Activated naive CD8-positive, alpha-beta T cell treated with anti-CD3 and anti-CD28 coated beads, Interleukin-2, amount 50 U/mL, for 24 hours (primary cell): ENCODE results near the gene FTL.

ENCODE experiments used
- ATAC-seq: fragments of 150-1000 bp; cut with Tn5 transposase; one replicate; pipeline ENCODE4 v1.10.0; 2021
- DNase-seq: peaks from one replicate; pipeline ENCODE4 v3.0.0; 2021
- H3K27ac Mint-ChIP-seq: one replicate; pipeline ENCODE4 v1.8.0; 2021; ENCODE audit warnings: mild to moderate bottlenecking, mixed read lengths
- H3K27me3 Mint-ChIP-seq: one replicate; pipeline ENCODE4 v1.8.0; 2021; ENCODE audit warnings: mixed read lengths
- H3K36me3 Mint-ChIP-seq: one replicate; pipeline ENCODE4 v1.8.0; 2021; ENCODE audit warnings: low read depth, mixed read lengths
- H3K4me1 Mint-ChIP-seq: one replicate; pipeline ENCODE4 v1.8.0; 2021; ENCODE audit warnings: mixed read lengths
- H3K4me3 Mint-ChIP-seq: one replicate; pipeline ENCODE4 v1.8.0; 2021; ENCODE audit warnings: mild to moderate bottlenecking, moderate library complexity, mixed read lengths
- H3K9me3 Mint-ChIP-seq: one replicate; pipeline ENCODE4 v1.8.0; 2021; ENCODE audit warnings: mixed read lengths

Gene FTL

DNA sequence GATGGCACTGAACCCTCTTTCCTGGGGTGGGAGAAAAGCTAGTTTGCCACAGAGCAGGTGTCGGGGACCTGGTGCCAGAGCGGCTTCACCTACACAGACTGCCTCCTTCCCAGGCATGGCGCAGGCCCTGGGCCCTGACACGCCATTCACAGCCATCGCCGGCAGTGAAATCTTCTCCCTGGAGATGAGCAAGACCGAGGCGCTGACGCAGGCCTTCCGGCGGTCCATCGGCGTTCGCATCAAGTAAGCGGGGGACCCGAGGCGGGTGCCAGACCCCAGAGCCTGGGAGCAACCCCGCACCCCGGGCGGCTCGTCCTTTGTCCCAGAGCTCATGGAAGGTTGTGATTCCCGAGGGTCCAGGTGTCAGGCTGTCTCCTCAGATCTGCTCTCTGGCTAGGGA lies 41.8 kb downstream of the FTL start:
- Mint-ChIP-seq H3K27me3 (no peaks in the 10 kb centered on the region), H3K9me3 (no peaks in the 10 kb centered on the region), H3K4me3 (no peak overlapping the region), H3K4me1 (no peaks in the 10 kb centered on the region), H3K27ac (no peak overlapping the region), H3K36me3 (peaks cover 23% of the 10 kb centered on the region)
- no peak for ATAC-seq
- DNase-seq, result no peak

DNA sequence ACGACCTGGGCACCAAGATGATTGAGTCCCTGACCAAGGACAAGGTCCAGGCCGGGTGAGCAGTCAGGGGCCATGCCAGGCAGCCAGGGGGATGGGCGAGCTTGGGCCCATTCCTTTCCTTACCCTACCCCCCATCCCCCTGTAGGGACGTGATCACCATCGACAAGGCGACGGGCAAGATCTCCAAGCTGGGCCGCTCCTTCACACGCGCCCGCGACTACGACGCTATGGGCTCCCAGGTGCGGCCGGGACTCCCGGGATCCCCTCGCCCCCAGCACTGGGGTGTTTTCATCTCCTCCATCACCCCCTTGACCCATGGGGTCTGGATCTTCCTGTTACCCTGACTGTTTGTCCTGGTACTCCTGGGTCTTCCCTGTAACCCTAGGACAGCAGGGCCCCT lies 44.7 kb downstream of the FTL start:
- Mint-ChIP-seq H3K36me3 (peaks cover 21% of the 10 kb centered on the region), H3K4me1 (no peaks in the 10 kb centered on the region), H3K27me3 (no peaks in the 10 kb centered on the region), H3K27ac (no peak overlapping the region), H3K9me3 (no peaks in the 10 kb centered on the region), H3K4me3 (no peak overlapping the region)
- no peak for ATAC-seq
- DNase-seq, result no peak

DNA sequence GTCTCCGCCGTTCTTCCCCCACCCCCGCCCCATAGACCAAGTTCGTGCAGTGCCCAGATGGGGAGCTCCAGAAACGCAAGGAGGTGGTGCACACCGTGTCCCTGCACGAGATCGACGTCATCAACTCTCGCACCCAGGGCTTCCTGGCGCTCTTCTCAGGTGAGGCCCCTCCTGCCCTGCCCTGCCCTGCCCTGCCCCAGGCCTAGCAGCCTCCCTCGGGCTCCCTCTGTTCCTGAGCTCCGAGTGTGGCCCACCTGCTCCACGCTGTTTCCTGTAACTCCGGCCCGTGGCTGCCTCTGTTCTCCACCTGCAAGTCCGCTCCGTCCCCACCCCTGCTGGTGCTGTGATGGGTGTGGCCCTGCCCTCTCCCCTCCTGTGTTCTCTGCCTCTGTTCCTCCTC lies 45.3 kb downstream of the FTL start:
- Mint-ChIP-seq H3K27ac (no peak overlapping the region), H3K36me3 (peaks cover 17% of the 10 kb centered on the region), H3K4me1 (no peaks in the 10 kb centered on the region), H3K9me3 (no peaks in the 10 kb centered on the region), H3K4me3 (no peak overlapping the region), H3K27me3 (no peaks in the 10 kb centered on the region)
- ATAC-seq (no peak), DNase-seq (no peak)

DNA sequence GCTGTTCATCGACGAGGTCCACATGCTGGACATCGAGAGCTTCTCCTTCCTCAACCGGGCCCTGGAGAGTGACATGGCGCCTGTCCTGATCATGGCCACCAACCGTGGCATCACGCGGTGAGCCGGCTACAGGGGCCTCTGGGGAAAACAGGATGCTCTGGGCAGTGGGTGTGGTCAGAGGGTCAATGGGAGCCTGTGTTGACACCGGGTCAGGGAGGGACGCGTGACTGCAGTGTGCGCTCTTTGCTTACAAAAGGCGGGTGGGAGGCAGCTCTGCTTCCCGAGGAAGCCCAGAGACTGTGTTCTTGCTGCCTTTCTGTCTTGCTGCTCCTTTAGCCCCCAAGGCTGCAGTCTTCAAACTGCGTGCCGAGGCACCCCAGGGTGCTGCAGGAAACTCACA lies 46.1 kb downstream of the FTL start:
- Mint-ChIP-seq H3K9me3 (no peaks in the 10 kb centered on the region), H3K4me3 (no peak overlapping the region), H3K36me3 (peaks cover 21% of the 10 kb centered on the region), H3K27me3 (no peaks in the 10 kb centered on the region), H3K27ac (no peak overlapping the region), H3K4me1 (no peaks in the 10 kb centered on the region)
- ATAC-seq, result no peak
- DNase-seq, result no peak

DNA sequence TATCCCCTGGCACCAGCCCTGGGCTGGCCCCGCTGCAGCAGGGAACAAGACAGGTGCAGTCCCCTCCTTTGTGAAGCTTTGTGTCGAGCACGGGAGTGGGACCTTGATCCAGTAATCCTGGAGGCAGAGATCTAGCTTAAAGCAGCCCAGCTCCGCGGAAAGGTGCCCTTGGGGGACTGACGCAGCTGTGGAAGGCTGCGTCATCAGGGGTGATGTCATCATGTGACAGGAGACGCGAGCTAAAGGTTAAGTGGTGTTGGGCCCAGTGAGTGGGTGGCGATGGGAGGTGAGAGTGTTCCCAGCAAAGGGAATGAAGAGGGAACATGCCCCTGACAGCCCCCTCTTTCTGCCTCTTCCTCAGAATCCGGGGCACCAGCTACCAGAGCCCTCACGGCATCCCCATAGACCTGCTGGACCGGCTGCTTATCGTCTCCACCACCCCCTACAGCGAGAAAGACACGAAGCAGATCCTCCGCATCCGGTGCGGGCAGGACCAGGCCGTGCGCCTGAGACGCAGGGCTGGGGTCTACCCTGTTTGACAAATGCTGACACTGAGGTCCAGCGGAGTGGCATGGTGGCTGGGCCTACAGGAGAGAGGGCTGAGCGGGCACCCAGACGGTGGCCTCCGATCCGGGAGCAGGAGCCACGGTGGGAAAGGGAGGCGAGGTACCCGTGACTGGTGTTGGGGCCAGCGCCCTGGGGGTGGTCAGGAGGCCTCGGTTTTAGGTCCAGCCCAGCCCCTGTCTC lies 49.2 kb downstream of the FTL start:
- ATAC-seq, result no peak
- no peak overlapping the region for H3K4me3 Mint-ChIP-seq
- peaks cover 5% of the 10 kb centered on the region for H3K27me3 Mint-ChIP-seq
- DNase-seq, result no peak
- no peaks in the 10 kb centered on the region for H3K9me3 Mint-ChIP-seq
- H3K36me3 Mint-ChIP-seq, result peaks cover 13% of the 10 kb centered on the region
- no peak overlapping the region for H3K27ac Mint-ChIP-seq
- peaks cover 14% of the 10 kb centered on the region for H3K4me1 Mint-ChIP-seq

DNA sequence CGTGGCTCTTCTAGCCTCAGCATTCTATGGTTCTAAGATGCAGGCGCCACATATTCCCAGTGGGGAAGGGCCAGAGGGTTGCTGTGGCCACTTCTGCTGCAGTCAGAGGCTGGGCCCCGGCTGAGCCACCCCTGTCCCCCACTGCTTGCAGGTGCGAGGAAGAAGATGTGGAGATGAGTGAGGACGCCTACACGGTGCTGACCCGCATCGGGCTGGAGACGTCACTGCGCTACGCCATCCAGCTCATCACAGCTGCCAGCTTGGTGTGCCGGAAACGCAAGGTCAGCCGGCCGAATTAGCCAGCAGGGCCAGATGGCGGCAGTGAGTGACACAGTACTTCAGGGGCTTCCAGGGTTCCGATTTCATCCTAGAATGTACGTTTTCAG lies 49.8 kb downstream of the FTL start:
- DNase-seq (no peak), ATAC-seq (no peak)
- Mint-ChIP-seq H3K4me3 (no peak overlapping the region), H3K4me1 (peaks cover 18% of the 10 kb centered on the region), H3K27ac (no peak overlapping the region), H3K36me3 (peaks cover 13% of the 10 kb centered on the region), H3K9me3 (no peaks in the 10 kb centered on the region), H3K27me3 (peaks cover 6% of the 10 kb centered on the region)

DNA sequence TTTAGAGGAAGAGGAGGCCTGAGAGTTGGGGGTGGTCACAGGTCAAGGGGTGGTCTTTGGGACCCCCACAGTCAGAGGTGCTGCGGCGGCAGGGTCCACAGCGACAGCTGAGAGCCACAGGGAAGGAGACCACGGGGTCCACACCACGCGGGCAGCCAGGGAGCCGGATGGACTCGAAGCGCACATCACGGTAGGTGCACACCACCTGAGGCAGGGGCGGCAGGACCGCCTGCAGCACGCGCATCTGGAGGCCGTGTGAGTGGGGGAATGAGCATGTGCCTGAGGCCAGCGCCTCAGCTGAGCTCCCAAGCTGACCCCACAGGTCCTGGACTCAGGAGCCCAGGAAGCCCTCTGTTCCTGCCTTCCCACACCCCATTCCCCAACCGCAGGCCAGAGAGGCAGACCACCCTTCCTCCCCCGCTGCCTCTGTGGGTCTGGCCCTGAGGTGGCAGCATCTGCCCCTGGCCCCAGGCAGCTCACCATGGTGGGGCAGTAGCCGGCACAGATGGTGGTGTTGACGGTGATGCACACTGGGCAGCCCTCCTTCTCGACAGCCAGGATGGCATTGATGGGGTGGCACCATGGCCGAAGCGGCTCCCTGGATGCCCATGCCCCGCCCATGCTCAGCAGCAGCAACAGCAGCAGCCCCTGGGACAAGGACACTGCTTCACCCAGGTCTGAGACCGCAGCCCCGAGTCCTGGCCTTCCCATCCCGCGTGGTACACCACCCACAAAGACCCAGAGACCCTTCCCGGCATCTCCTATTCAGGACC lies 51.1 kb downstream of the FTL start:
- H3K4me1 Mint-ChIP-seq, result peaks cover 25% of the 10 kb centered on the region
- no peak overlapping the region for H3K4me3 Mint-ChIP-seq
- peaks cover 6% of the 10 kb centered on the region for H3K27me3 Mint-ChIP-seq
- peaks cover 11% of the 10 kb centered on the region for H3K36me3 Mint-ChIP-seq
- DNase-seq (no peak), ATAC-seq (no peak)
- no peaks in the 10 kb centered on the region for H3K9me3 Mint-ChIP-seq
- no peak overlapping the region for H3K27ac Mint-ChIP-seq
